Hematopoietic multipotent progenitor cell treated with erythropoietin and hydrocortisone succinate and interleukin-3 and kit ligand, for 17 days (in vitro differentiated cells): ENCODE results near the gene FANCG.
A peak's percentile ranks its signal among the peaks of the same experiment; 100 is the strongest.

ENCODE experiments used
- DNase-seq: peaks from one replicate; pipeline ENCODE4 v3.0.0-alpha.2; 2015; ENCODE audit warnings: low spot score

FANCG gene

GRCh38 chr9:35079426-35080341 is at the start of gene FANCG:
FANCG (minus strand) TSS chr9:35079942; CDS start chr9:35079524, 418 bp downstream.
- DNase-seq, result peak; percentile 82

- DNase-seq, result peak; percentile 94
These were observed 37.3 kb upstream of the FANCG start for GRCh38 chr9:35116898-35117551.

GRCh38 chr9:35116539-35116897 is 36.8 kb upstream of the FANCG start:
- DNase-seq, result no peak

DNA sequence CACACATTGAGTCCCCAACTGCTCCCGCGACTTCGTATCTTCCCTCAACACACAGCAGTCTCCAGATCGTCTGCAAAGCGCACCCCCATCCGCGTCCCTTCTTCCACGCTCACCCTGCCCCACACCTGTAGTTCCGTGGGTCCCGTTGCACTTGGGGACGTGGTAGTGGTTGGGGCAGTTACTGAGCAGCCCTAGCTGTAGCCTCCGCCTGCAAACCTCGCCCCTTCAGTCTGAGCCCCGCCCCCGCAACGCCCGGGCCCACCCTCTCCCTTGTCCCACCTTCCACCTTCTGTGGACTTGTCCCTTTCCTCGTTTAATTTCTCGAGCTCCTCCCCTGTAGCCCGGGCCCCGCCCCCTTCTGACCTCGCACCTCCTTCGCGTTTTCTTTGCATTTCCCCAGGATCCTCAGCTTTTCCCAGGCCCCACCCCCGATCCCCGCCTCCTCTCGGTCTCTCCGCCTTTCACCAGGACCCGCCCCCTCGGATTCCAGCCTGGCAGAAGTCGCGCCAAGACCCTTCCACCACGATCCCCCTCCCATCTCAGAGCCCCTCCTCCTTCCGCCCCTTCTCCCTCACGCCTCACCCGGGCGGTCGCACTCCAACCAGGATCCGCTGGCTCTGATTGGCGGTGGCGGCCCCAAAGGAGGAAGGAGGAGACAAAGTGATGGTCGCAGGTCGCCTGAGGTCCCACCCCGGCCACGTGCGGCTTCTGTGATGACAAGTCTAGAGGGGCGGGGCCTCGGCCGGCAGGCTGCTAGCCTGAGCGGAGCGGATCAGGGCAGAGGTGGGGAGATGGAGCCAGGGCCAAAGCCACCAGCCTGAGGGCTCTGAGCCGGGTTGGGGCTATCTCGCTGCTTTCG is 36.2 kb upstream of the FANCG start, which contains the start of gene ATOSB:
Gene ATOSB (minus strand): TSS at position 183 of the 859 bp plus-strand sequence. CDS start 7,588 bp downstream, outside the sequence.
- peak; percentile 96 for DNase-seq

- peak; percentile 80 for DNase-seq
These were observed 35.3 kb upstream of the FANCG start for GRCh38 chr9:35114840-35115628.

DNA sequence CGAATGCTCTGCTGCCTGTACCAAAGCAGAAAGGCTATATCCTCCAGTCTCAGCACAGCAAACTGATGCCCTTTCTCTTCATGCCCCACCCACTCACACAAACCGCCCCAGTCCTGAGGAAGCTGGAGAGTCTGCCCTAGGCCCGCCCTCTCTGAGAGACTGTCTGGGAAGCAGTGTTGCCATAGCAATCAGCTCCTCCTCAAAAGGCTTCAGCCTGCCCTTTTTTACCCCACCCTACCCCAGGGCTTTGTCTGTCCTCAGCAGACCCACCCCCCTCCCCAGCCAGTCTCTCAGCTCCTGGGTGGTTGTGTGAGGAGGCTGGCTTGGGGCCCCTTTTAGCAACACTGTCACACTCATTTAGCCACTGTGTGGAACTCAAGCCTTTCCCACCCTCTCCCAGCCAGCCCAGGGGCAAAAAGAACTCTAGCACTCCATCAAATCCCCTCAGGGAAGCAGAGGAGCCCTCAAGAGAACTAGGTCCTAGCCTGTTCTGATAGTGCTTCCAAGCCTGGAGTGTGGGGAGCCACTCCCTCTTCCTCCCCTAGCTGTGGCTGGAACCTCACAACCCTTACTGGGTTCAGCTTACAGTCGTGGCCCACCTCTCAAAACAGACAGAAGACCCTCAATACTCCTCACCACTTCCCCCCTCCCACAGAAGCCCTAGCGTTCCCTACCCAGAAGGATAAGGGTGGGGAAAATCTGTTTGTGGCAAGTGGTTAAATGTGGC is 34.5 kb upstream of the FANCG start:
- peak; percentile 87 for DNase-seq

- peak; percentile 86 for DNase-seq
These were observed 32.7 kb upstream of the FANCG start for GRCh38 chr9:35112257-35113020.

DNA sequence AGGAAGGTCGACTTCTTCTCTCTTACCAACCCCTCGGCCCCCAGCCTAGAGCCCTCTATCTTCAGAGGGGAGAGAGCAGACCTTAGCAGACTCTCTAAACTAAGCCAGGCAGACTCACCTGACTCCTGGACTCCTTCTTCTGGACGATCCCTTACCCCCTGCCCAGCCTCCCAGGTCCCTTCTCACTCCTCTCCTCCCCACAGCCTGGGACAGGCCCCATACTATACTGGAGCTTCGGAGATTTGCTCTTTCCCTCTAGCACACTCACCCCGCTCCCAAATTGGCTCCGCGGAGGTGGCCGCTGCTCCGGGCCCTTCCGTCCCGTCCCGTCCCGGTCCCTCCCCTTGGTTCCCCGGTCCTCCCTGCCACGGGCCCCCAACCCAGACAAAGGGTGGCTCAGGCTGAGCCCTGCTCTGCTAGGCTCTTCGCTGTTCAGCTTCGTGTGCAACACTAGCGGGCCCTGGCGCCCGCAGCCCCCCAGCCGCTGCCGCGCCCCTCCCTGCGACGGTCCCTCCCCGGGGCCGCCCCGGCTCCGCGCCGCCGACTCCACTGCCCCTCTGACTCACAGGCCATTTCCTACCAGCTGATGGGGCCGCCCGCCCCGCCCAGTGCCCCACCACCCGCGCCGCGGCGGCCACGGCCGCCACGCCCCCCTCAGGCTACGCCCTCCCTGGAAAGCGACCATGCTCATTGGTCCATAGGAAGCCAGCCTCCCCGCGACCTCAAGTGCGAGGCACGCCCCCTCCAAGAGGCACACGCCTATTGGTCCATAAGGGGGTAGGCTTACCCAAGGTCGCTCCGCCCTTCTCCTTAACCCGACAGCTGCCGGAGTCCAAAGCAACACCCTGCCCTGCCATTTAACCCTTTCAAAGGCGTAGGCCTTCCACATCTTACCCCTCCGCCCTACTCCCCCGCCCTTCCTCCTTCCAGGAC is 31.5 kb upstream of the FANCG start:
- DNase-seq, result peak; percentile 99

- peak; percentile 91 for DNase-seq
These were observed 30.6 kb upstream of the FANCG start for GRCh38 chr9:35110327-35110761.

DNA sequence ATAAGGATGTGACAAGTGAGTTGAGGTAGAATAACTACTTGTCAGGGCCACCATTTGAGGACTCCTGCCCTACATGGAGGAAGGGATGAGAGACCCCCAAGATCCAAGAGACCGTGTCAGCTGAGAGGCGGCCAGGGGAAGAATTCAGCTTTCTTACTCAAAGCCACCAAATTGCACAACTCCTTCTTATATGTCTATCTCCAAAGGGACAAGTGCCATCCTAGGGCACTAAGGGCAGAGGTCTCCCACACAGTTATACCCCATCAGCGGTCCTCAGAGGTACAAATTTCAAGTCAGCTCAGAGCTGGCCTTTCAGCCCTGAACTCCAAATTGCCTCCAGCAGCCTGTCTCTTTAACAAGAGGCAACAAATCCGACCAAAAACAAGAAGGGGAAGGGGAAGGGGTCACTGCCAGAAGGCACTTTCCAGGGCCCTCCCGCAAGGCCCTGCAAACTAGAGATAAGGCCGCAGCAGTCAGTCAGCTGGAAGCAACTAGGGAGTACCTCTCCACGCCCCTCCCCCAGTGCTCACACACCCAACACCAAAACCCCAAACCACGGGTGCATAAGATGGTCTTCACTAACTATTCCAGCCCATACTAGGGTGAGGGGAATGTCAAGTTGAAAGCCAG is 29.3 kb upstream of the FANCG start:
- peak; percentile 92 for DNase-seq

DNA sequence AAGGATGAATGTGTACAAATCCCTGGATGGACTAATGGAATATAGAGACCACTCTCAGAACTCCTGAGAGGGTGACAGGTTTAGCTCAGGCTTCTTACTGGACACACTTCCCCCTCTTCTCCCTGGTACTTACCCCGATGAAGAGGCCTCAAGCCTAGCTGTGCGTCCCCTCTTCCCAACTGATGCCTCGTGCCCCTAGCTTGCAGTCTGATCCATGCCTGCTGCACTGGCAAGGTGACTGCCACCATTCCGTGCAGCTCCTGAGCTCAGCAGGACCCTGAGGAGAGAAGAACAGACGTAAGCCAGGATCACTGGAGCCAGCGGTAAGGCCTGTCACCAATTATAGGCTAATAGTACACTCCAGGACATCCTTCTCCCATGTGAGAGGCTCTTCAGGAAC is 28.7 kb upstream of the FANCG start:
- DNase-seq, result no peak

DNA sequence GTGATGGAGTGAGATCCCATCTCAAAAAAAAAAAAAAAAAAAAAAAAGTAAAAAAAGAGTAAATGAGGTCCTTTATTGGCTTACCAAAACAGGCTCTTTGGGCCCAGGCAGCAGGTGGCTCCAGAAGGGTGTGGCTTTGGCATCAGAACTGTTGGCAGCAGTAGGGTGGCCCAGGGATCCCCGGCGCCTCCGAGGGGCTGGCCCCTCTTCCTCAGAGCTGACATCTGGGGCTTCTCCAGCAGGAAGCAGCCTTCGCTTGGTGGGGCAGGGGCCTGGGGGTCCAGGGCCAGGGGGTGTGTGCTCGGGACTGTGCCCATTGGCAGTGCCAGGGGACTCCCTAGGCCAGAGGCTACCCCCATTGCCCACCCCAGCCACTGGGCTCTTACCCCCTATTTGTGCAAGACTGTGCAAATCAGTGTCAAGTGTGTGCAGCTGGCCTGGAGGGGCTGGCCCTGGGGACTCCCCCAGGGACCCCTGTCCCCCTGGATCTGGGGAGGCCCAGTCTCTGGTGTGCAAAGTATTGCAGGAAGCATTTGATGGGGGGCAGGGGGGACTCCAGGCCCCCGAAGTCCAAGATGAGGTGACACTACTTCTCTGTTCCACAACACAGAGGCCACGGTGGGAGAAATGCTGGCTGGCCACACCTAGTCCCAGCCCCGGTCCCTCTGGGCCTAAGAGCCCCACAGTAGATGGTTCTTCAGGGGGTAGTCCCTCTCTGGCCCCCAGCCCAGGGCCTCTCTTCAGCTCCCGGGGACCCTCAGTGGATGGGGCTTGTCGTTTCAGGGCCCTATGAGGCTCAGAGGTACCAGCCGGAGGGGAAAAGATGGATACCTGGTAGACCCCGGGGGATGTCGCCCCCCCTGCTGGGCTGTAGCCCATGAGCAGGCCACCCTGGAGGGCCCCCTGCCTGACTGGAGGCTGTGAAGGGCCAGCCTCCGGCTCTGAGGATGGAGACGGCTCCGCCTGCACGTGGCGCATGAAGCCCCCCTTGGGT is 27.9 kb upstream of the FANCG start:
- DNase-seq, result peak; percentile 74

DNA sequence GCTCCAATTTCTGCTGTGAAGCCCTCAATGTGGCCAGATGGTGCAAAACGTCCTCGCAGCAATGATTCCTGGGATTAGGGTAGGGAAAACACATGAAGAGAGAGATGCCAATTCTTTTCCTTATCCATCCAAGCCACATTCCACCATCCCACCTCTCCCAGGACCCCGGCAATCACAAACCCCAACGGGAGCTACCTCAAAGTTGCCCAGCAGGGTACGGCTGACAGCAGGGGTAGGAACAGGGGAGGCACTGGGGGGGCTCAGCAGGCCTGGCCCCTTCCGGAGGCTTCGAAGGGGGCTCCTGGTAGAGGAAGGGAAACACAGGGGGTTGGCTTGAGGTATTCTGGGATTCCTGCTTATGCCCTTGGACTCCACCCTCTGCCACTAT is 26.6 kb upstream of the FANCG start:
- DNase-seq, result no peak

DNA sequence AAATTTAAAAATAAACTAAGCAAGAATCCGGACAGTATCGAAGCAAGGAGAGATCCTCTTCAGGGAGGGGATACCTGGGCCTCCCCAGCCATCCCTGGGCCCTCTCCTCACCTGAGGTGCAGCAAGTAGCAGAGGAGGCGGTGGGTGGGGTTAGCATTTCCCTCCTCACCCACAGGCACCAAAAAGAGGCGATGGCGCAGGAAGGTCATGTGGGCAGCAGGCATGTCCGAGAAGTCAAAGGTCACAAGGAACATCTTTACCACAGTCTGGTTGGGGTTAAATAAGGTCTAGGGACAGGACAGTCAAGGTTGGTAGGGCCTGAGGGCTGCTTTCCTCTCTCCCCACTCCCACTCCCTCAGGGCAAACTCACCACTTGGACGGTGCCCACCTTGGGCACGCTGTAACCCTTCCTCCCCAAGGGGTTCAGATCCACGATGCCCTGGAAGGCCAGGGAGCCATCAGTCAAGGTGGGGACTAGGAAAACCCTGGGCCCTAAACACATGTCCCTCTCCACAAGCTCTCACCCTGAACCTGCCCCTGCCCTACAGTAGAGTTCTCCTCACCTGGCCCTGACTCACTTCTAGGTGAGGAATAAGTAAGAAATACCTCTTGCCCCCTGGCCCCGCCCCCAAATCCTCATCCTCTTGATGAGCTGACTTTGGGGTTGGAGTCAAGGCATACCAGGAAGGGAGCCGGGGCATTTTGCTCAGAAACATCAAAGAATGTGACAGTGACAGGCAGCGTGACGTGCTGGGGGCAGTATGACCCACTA is 26.0 kb upstream of the FANCG start:
- no peak for DNase-seq

GRCh38 chr9:35105126-35105525 is 25.4 kb upstream of the FANCG start:
- no peak for DNase-seq

- no peak for DNase-seq
These were observed 24.8 kb upstream of the FANCG start for GRCh38 chr9:35104586-35104985.
